ENCODE measurements around the gene ADARB1. TPM values are rescaled to one million over a fixed set of nuclear protein-coding genes. Genes with fewer than 3 reads are reported as not detected.
A peak's percentile ranks its signal among the peaks of the same experiment; 100 is the strongest.
"Not testable (repeated sequence)": the region's sequence is repeated elsewhere in the genome, so short reads cannot be mapped to it uniquely, and the experiment has no call there.

Gene ADARB1
- total RNA-seq, 2 experiments from 2014 or later, result 39.6 to 41.9 TPM

DNA sequence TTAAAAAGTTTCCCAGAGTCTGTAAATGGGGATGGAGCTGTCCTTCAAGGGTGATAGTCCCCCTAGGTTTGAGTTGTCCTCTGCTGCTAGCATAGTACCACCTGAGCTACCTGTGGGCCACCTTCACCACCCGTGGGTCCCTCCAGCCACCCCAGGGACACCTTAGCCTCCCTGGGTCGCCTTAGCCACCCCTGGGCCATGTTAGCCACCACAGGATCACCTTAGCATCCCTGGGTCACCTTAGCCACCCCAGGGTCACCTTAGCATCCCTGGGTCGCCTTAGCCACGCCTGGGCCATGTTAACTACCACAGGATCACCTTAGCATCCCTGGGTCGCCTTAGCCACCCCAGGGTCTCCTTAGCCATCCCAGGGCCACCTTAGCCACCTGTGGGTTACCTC is 67.1 kb downstream of the ADARB1 start:
- Mint-ChIP-seq H3K27ac (no peak overlapping the region), H3K4me3 (no peak overlapping the region), H3K9me3 (no peaks in the 10 kb centered on the region), H3K4me1 (peaks cover 5% of the 10 kb centered on the region), H3K27me3 (no peaks in the 10 kb centered on the region), H3K36me3 (peaks cover 4% of the 10 kb centered on the region)
- no peak for DNase-seq

DNA sequence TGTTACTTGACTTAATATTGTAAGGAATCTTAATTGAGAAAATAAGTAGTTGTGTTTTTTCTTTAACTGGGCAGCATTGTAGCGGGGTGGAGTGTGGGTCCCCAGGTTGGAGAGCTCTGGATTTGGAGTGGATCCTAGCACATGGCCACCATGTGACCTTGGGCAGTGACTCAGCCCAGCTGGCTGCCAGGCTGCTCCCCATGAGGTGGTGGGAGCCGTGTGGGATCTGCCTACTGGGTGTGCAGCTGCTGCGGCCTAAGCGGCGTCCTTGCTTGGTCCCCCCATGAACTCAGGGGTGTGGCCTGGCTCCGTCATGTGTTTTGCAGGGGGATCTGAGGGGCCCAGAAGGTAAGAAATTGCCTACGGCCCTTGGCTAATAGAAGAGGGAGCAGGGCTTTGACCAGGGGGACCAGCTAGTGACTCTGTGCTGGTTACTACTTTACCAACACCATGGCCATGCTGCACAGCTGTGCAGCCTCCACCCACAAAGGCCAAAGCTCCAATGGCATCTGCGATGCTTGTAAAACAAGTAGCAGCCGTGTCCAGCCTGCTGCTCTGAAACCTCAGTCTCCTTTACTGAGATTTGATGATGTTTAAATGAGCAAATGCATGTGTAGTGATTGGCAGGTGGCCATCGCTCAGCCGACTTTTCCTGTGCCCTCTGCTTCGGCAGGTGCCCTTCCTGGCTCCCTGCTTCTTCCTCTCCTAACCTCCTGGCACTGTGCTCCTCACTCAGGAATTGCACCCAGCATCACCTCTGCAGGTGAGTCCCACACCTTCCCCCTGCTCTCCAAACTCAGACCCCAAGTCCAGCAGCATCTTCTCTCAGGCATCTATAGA is 68.3 kb downstream of the ADARB1 start:
- peaks cover 4% of the 10 kb centered on the region for H3K36me3 Mint-ChIP-seq
- no peak overlapping the region for H3K27ac Mint-ChIP-seq
- H3K4me3 Mint-ChIP-seq, result no peak overlapping the region
- peaks cover 5% of the 10 kb centered on the region for H3K4me1 Mint-ChIP-seq
- H3K9me3 Mint-ChIP-seq, result no peaks in the 10 kb centered on the region
- no peaks in the 10 kb centered on the region for H3K27me3 Mint-ChIP-seq
- DNase-seq, result no peak

DNA sequence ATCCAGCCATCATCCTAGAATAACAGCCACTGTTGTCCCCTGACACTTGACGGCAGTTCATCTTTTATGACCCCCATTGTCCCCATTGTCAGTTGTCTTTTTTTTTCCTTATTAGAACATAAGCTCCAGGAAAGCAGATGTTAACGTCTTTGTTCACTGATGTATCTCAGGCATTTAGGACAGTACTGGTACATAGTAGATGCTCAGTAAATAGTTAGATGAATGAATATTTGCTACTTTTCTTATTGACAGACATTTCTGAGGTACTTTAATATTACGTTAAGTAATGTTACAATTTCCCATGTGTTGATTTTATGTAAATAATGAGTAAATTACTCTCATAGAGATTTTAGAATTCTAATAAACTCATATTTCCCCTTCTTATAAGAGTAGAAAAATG is 69.5 kb downstream of the ADARB1 start:
- Mint-ChIP-seq H3K9me3 (no peaks in the 10 kb centered on the region), H3K4me3 (no peak overlapping the region), H3K27ac (no peak overlapping the region), H3K27me3 (no peaks in the 10 kb centered on the region), H3K36me3 (peaks cover 4% of the 10 kb centered on the region), H3K4me1 (no peaks in the 10 kb centered on the region)
- DNase-seq, result no peak

DNA sequence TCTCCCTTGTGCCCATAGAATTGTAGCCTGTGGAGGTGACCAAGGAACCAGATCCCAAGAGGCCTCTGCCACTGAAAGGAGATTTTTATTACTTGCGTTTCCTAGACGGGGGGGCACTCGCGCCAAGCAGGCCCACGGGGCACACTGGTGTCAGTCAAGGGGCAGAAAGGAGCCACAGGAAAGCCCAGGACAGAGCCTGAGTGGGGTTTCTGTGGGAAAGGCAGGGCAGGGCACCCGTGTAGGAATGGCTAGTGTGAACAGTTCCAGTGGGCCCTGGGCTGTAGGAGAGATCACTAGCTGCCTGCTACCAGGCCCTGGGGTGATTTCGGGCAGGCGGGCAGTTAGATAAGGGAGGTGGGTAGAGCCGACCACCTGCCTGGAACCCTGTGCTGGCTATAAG is 70.8 kb downstream of the ADARB1 start:
- Mint-ChIP-seq H3K27ac (no peak overlapping the region), H3K4me1 (no peaks in the 10 kb centered on the region), H3K36me3 (peaks cover 5% of the 10 kb centered on the region)

DNA sequence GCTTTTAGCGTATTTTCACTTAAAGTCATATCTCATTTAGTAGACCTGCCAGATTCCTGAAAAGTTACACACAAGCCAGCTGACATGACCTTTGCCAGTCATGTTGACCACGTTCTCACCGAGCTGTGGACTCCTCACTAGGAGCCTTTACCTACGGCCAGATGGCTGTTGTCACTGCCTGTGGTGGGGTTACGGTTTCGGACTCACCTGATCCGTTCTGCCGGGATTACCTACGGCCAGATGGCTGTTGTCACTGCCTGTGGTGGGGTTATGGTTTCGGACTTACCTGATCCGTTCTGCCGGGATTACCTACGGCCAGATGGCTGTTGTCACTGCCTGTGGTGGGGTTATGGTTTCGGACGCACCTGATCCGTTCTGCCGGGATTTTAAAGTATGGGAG is 71.5 kb downstream of the ADARB1 start:
- not testable (repeated sequence) for H3K4me3 Mint-ChIP-seq, H3K9me3 Mint-ChIP-seq, H3K4me1 Mint-ChIP-seq, H3K27ac Mint-ChIP-seq, H3K27me3 Mint-ChIP-seq, H3K36me3 Mint-ChIP-seq, DNase-seq

More for the DNA sequence above, 70.8 kb downstream of the ADARB1 start:
- no peaks in the 10 kb centered on the region for H3K27me3 Mint-ChIP-seq
- H3K9me3 Mint-ChIP-seq, result no peaks in the 10 kb centered on the region
- DNase-seq, result no peak
- no peak overlapping the region for H3K4me3 Mint-ChIP-seq

DNA sequence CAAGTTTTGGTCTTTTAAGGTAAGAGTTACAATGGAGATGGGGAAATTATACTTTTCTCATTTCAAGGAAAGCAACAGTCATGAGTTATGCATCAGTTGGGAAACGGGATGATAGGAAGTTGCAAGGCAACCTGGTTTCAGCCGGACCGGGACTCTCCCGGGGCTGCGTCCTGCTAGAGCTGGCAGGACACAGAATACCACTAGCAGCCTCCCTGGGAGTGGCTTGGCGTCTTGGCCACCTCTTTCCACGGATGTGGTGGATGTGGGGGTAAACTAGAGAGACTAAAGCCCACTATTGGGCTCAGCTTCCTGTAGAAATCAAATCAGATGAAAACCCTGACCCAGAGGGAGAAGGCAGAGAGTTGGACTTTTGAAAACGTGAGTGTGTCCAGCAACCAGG is 71.9 kb downstream of the ADARB1 start:
- Mint-ChIP-seq H3K36me3 (peaks cover 1% of the 10 kb centered on the region), H3K27me3 (no peaks in the 10 kb centered on the region), H3K27ac (no peak overlapping the region), H3K4me1 (no peaks in the 10 kb centered on the region), H3K4me3 (no peak overlapping the region), H3K9me3 (no peaks in the 10 kb centered on the region)
- DNase-seq, result no peak

GRCh38 chr21:45146801-45147200 is 72.4 kb downstream of the ADARB1 start:
- no peak overlapping the region for H3K4me3 Mint-ChIP-seq
- peaks cover 3% of the 10 kb centered on the region for H3K36me3 Mint-ChIP-seq
- H3K9me3 Mint-ChIP-seq, result no peaks in the 10 kb centered on the region
- no peak overlapping the region for H3K27ac Mint-ChIP-seq
- peaks cover 2% of the 10 kb centered on the region for H3K4me1 Mint-ChIP-seq
- no peaks in the 10 kb centered on the region for H3K27me3 Mint-ChIP-seq
- no peak for DNase-seq

DNA sequence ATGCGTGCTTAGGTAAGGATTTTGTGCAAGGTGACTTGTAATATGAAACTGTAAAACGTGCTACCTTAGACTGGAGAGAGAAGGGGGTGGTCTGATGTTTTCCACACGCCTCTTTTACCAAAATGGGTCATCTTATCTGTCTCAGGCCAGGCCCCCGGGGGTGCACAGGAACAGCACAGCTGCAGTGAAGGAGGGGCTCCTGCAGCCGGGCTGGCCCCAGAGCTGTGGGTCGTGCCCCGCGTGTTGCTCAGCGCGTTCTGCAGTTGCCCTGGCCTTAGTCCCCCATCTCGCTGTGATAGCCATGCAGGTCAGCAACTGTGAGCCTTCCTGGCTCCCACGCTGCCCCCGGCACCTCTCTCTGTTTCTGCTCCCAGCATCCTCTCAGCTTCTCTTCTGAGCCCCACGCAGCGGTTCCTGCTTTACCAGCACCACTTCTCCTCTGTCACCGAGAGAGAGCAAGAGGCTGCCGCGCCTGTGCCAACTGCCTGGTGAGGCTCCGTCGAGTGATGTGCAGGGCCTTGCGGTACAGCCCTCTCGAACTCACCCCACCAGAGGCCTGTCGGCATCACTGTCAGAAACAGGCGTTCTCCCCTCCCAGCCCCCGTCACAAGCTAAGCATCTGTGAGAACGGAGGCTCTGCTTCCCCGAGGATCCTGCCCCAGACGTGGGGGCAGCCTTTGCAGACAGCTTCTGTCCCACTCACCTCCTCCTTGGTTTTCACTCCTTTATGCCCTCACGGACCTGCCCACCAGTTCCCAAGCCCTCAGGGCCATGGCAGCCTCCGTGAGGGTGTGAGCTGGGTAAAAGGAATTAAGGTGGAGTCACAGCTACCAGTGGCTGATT is 73.3 kb downstream of the ADARB1 start:
- no peak for DNase-seq
- peaks cover 11% of the 10 kb centered on the region for H3K4me1 Mint-ChIP-seq
- no peaks in the 10 kb centered on the region for H3K9me3 Mint-ChIP-seq
- no peak overlapping the region for H3K27ac Mint-ChIP-seq
- peaks cover 6% of the 10 kb centered on the region for H3K36me3 Mint-ChIP-seq
- H3K27me3 Mint-ChIP-seq, result no peaks in the 10 kb centered on the region
- no peak overlapping the region for H3K4me3 Mint-ChIP-seq

DNA sequence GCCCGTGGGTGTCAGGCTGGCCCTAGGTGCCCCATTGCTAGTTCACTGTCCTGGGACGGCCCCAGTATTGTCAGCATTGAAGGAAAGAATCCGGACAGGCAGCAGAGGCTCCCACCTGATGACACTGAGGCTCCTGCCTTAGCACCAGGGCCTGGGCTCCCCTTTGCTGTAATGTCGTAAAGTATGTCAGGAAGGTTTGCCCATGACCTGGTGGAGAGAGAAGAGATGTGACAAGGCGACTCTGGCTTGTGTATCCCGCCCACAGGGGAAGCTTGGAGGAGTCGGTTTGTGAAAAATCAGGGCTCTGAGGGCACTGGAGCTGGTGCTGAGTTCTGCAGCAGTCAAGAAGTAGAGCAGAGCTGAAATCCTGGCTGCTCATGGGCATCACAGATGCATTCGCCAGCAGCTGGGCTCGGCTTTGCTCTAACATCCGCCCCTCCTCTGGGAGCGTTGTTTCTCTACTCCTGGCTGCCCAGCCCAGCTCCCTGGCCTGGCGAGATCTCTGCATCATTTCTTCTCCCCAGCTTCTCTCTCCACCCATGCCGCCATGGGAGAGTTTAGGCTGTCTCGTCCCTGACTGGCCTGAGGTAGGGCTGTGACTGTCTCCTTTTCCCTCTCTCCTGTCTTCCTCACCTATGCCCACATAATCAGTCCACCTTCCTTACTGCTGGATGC is 74.1 kb downstream of the ADARB1 start:
- Mint-ChIP-seq H3K36me3 (peaks cover 6% of the 10 kb centered on the region), H3K9me3 (no peaks in the 10 kb centered on the region), H3K4me3 (no peak overlapping the region), H3K27ac (no peak overlapping the region), H3K27me3 (no peaks in the 10 kb centered on the region), H3K4me1 (peaks cover 17% of the 10 kb centered on the region)
- no peak for DNase-seq

GRCh38 chr21:45149021-45149420 is 74.6 kb downstream of the ADARB1 start:
- Mint-ChIP-seq H3K27me3 (no peaks in the 10 kb centered on the region), H3K27ac (no peak overlapping the region)

DNA sequence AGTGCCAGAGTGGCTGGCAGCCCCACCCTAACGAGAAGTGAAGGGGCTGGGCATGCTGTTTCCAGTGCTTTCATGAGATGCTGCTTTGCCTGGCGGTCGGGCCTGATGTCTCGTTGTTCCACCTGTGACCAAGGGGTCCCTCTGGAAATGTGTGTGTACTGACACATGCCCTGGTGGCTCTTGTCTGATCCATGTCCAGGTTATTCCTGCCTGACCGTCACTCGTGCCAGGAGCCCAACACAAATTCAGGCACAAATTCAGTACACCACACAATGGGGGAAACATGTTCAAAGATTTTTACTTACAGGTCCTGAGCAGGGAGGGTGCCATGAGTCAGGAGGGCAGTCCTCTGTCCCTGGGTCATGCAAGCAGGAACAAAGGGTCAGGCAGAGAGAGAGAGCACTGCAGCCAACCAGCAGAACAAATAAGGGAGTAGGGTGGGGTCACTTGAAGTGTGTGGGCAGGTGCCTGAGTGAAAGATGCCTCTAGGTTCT is 76.3 kb downstream of the ADARB1 start:
- H3K27ac Mint-ChIP-seq, result no peak overlapping the region

More at GRCh38 chr21:45149021-45149420, 74.6 kb downstream of the ADARB1 start:
- no peak for DNase-seq
- Mint-ChIP-seq H3K4me1 (peaks cover 17% of the 10 kb centered on the region), H3K4me3 (no peak overlapping the region), H3K9me3 (no peaks in the 10 kb centered on the region), H3K36me3 (peaks cover 6% of the 10 kb centered on the region)

DNA sequence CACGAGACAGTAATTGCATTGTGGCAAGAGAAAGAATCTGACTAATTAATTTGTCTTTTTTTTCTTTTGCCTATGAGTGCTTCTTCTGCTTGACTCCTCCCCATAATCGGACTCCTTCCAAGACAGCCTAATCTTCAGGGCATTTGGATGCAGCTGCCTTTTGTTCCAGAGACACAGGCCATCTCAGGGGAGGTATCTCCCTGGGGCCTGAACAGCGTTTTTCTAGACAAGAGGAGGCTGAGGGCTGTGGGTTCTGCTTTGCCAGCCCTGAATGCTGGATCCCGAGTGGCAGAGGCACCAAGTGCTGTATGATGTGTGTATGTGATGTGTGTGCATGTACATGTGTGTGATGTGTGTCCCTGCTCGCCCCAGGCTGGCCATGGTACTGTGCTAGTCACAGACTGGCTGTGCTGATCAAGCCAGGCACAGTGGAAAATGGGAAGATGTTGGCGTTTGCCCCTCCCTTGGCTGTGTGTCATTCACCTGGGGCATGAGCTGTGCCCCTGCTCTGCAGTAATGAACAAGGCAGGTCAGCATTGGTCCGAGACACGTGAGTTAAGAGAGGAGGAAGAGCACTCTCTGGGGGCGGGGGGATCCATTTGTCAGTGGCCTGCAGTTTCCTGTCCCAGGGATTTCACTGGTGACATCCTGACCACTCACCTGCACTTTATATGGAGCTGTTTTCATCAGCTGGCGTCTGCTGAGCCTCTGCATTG is 77.2 kb downstream of the ADARB1 start:
- Mint-ChIP-seq H3K4me1 (peaks cover 22% of the 10 kb centered on the region), H3K36me3 (peaks cover 17% of the 10 kb centered on the region), H3K27ac (peak overlapping the region; percentile 66), H3K9me3 (peaks cover 3% of the 10 kb centered on the region), H3K27me3 (no peaks in the 10 kb centered on the region), H3K4me3 (peak overlapping the region; percentile 71)
- no peak for DNase-seq

More for the DNA sequence above, 76.3 kb downstream of the ADARB1 start:
- DNase-seq, result no peak
- peaks cover 10% of the 10 kb centered on the region for H3K36me3 Mint-ChIP-seq
- peaks cover 22% of the 10 kb centered on the region for H3K4me1 Mint-ChIP-seq
- H3K4me3 Mint-ChIP-seq, result no peak overlapping the region
- H3K27me3 Mint-ChIP-seq, result no peaks in the 10 kb centered on the region
- H3K9me3 Mint-ChIP-seq, result peaks cover 1% of the 10 kb centered on the region

DNA sequence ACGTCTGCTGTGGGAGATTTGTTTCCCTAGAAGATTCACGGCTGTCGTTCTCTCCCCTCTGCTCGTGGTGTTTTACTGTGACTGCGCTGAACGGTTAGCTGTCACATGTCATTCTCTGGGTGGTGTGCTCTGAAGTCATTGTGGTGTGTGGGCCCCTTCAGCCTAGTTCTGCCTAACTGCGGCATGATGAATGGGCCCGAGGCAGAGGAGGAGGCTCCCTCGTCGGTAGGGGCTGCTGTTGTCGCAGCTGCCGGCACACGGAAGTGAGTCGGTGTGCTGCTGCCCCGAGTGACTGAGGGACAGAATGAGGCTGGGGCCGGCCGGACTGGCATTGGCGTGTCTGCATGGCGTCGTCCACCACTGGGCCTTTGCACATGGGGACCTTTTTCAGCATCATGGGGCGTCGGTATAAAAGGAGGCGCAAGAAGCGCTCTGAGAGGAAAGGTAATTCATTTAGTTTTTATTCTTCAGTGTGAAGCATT is 77.9 kb downstream of the ADARB1 start:
- Mint-ChIP-seq H3K4me3 (peak overlapping the region; percentile 71), H3K27ac (peak overlapping the region; percentile 66), H3K36me3 (peaks cover 19% of the 10 kb centered on the region), H3K27me3 (no peaks in the 10 kb centered on the region), H3K4me1 (peaks cover 22% of the 10 kb centered on the region), H3K9me3 (peaks cover 3% of the 10 kb centered on the region)
- DNase-seq, result peak; percentile 81
